ENCODE results near the gene AGO3.
"Not testable (repeated sequence)": the region's sequence is repeated elsewhere in the genome, so short reads cannot be mapped to it uniquely, and the experiment has no call there.

The AGO3 gene

DNA sequence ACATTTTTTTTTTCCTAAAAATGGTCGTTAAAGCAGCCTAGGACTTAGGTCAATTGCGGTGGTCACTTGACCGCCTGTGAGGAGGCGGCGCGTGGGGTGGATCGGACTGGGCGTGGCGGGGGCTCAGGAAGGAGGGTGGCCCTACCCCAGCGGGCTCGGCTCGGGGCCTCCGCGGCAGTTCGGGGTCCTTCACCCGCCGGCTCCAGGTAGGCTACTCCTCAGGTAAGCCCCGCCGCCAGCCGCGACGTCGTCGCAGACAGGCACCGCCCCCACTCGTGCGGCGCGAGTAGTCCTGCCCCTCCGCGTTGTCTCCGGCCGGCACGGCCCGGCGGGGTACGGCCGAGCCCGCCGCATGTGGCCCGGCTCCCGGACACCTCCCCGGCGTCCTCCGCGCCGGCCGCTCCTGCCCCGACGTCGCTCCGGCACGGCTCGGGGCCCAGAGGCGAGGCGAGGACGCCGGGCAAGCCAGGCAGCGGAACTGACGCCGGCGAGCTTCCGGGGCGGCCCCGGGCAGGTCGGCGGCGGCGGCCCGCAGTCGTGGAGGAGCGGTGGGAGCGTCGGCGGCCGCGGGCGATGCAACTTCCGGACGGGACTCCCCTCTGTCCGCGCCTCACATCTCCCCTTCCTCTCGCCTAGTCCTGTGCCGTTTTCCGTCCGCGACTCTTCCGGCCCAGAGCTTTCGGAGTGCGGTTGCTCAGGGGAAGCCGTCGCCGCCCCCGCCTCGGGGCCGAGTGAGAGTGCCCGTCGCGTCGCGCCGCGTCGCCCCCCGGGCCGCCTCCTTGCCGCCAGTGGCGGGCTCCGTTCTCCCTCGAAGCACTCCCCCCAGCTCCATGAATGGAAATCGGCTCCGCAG, at the start of gene AGO3:
Gene AGO3 (plus strand): TSS at position 513 of the 853 bp plus-strand sequence. CDS start 322 bp downstream, at position 835.
- peak; percentile 76 to 86 for DNase-seq (ENCODE audit: low read depth in 2 of 2)

DNA sequence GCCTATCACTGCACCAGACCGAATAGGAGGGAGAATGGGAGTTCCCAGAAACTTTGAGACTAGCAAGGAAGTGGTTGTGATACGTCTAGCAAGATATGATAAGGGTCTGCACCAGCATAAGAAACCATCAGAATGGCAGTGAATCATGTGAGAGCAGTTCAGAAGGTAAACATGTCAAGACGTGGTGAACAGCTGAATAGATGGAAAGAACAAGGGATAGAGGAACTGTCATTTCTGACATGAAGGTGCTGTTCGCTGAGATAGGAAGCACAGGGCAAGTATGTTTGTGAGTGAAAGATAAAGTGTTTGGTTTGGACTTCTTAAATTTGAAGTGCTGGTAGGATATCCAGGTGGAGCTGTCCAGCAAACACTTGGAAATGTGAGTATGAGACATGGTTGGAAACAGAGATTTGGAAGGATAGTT, 49.0 kb upstream of the AGO3 start:
- DNase-seq (ENCODE audit: low read depth in 2 of 2), result no peak

DNA sequence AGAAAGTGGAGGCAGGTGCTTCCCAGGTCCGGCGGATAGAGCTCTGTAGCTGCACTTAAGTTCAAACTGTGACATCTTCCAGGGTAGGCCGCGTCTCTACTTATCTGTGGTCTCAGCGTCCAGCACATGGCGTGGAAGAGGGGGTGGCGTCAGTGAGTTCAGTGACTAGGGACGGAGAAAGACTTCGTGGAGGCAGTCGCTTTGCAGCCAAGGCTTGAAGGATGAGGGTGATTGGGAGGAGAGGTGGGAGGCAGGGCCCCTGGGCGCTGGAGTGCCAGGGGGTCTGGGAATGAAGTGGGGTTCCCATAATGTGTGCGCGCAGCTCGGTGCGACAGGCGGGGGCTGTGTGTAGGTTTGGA, 48.3 kb upstream of the AGO3 start:
- peak in 1 of 2 experiments; percentile 1 for DNase-seq (ENCODE audit: low read depth in 2 of 2)

DNA sequence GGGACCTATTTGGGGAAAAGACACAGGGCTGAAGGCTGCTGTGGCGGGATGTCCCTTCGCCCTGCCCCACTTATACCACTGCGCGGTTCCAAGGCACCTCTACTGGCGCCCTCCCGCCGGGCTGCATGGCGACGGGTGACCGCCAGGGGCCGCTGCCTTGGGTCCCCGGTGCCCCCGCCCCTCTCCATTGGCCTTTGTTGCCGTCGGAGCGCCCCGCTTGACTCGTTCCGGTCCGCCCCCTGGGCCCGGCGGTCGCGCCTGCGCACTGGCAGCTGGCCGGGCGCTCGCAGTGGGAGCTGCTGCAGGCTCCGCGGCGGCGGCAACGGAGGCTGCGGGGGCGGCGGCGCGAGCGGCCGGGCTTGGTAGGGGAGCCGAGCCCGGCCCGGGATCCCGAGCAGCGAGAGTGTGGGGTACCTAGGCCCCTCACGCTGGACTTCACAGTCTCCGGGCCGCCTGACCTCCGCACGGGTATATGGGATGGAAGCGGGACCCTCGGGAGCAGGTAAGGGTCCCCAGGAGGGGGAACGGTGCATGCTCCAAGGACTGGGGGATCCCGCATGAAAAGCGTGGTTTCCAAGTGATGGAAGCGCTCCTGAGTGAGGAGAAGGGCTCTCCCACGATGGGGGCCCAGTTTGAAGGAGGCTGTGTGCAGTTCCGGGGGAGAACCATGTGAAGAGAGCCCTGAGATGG, 47.8 kb upstream of the AGO3 start, which contains the start of gene AGO1:
Gene AGO1 (plus strand): TSS at position 265 of the 690 bp plus-strand sequence. CDS start 213 bp downstream, at position 478.
- peak; percentile 93 to 94 for DNase-seq (ENCODE audit: low read depth in 2 of 2)

DNA sequence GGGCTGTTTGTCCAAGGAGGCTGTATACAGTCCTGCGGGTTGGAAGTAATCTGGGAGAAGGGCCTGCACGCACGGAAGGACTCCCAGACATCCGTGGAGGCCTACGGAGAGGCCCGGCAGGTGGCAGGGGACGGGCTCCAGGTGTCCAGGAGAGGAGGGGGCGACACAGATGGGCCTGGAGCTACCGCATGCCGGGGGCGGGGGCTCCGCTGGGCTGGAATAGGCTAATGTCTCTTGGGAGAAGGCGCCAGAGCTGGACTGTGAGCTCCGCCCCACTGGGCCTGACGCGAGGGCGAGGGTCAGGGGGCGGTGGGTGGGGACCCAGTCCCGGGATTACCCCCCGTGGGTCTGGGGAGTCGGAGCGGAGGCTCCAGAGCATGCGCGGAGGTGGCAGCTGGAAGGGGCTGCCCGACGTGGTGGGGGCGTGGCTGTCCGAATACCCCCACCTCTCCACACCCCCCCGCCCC, 47.2 kb upstream of the AGO3 start:
- DNase-seq (ENCODE audit: low read depth in 2 of 2), result peak; percentile 10 to 36

DNA sequence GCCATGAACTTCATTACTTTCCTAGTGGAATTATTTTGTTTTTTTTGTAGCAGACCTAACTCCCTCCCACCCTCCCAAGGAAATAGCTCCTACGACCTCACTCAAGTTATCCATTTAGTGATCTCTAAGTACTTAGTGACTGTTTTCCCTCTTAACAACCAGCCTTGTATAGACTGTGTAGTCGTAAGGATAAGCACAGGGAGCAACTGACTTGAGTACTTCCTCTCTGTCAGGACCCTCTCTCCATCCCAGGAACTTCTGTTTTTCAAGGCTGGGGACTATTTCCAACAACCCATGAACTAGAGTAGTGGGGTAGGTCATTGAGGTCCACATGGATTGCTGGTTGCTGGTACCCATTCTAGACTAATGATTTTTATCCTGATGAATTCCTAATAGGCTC, 46.0 kb upstream of the AGO3 start:
- DNase-seq (ENCODE audit: low read depth in 2 of 2), result no peak

DNA sequence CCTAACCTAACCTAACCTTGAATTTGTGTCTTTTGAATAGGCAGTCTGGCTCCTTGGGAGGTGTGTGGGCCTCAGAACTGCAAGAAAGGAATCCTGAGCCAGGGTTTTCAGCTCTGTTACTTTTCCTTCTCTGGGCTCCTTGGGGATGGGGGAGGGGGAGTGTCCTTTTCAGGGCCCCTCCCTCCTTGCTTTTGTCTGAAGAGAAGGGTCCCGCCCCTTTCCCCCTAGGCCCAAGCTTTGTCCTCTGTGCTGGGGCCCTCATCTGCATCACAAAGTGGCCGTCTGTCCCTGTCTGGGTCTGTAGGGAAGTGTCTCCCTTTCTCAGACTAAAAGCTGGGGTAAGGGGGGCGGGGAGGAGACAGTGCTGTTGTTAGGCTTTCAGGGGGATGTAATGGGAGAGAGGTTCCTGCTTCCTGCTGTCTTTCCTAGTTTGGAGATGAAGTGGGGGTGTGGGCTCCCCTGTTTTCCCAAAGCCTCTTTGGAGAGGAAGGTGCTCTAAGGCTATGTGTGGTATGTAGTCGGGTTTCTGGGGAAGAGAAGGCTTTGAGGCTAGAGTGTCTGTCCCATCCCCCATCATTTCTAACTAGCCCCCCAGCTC, 44.8 kb upstream of the AGO3 start:
- no peak for DNase-seq (ENCODE audit: low read depth in 2 of 2)

DNA sequence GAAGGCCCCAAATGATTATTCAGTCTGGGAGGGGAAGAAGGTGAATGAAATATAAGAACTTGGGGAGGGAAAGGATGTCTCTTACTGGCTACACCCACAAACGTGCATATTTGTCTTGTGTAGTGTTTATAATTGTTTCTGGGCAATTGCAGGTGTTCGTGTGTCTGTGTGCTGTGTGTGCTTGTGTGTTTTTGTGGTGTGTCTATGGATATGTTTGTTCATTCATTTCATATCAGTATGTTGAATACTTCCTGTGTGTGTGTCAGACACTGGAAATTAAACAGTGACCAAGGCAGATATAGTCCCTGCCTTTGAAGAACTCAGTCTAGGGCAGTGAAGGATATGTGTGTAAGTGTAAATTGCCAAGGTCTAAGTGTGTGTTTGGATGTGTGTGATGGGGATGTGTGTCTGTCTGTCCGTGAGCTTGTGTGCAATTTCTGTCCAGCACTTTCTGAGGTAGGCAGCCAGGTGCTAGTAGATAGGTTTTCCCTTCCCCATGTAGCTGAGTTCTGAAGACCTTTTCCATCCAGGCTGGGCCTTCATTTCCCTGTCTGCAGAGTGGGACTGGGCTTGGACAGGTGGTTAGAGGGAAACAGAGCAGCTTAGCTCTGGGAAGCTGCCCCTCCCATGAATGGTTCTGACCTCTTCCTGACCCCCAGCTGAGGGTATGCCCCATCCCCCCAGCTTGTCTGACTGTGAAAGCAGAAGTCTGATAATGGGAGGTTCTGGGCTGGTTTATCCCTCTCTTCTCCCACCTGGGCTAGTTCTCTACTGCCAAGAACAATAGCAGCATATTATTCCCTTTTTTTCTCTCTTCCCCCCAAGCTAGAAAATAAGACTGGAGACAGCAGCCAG, 44.1 kb upstream of the AGO3 start:
- no peak for DNase-seq (ENCODE audit: low read depth in 2 of 2)

DNA sequence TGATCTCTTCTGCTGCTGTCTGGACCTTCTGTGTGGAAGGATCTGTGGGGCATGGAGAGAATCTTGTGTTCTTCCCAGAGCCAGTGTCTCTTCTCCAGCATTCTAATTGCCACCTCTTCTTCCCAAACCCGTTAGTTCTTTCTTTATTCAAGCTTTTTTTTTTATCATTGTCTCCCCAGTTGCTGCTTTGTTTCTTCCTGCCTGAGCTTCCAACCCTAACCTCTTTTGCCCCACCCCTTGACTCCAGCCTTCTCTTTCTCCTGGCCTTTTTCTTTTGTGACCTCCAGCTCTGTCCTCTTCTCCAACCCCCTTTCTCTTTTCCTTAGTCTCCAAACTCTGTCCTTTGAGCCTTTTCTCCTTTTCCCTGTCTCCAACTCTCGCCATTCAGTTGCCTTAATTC, 43.4 kb upstream of the AGO3 start:
- DNase-seq (ENCODE audit: low read depth in 2 of 2), result no peak

DNA sequence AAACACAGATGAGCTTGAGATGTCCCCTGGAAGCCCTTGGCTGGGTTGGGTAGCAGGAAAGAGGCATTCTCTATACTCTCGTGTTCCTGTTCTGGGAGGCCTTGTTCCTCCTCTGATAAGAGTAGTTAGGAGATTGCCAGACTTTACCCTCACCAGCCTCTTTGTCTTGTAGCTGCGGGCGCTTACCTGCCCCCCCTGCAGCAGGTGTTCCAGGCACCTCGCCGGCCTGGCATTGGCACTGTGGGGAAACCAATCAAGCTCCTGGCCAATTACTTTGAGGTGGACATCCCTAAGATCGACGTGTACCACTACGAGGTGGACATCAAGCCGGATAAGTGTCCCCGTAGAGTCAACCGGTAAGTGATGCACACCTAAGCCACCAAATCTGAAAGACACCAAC, 42.6 kb upstream of the AGO3 start:
- no peak for DNase-seq (ENCODE audit: low read depth in 2 of 2)

DNA sequence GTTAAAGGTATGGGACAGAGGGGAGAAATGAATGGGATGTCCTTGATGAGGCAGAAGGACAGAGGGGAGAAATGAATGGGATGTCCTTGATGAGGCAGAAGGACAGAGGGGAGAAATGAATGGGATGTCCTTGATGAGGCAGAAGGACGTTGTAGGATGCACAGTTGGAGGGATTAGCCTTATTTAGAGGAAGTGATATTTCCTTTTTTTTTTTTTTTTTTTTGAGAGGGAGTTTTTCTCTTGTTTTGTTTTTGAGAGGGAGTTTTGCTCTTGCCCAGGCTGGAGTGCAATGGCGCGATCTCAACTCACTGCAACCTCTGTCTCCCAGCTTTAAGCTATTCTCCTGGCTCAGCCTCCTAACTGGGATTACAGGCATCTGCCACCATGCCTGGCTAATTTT, 41.9 kb upstream of the AGO3 start:
- not testable (repeated sequence) for DNase-seq (ENCODE audit: low read depth in 2 of 2)

DNA sequence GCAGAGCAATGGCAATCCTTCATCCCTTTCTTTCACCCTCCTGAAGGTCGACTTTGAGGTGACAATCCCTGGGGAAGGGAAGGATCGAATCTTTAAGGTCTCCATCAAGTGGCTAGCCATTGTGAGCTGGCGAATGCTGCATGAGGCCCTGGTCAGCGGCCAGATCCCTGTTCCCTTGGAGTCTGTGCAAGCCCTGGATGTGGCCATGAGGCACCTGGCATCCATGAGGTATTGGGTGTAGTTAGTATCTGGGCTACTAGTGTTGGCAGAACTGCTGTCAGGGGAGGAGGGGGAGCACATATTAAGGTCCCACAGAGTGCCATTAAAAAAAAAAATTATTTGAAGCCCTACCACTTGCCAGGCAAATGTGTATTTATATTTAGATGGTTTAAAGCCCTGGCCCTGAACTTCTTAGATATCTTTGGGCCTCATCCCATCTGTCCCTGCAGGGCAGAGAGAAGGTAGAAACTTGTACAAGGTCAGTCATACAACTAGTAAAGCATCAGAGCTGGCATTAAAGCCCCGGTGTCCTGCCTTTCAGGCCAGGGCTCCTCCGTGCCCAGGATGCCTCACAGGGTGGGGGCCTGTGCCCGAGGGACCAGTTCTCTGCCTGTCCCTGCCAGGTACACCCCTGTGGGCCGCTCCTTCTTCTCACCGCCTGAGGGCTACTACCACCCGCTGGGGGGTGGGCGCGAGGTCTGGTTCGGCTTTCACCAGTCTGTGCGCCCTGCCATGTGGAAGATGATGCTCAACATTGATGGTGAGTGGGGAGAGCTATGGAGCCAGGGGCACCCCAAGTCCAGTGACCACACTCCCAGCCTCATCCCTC, 37.6 kb upstream of the AGO3 start:
- DNase-seq (ENCODE audit: low read depth in 2 of 2), result no peak

DNA sequence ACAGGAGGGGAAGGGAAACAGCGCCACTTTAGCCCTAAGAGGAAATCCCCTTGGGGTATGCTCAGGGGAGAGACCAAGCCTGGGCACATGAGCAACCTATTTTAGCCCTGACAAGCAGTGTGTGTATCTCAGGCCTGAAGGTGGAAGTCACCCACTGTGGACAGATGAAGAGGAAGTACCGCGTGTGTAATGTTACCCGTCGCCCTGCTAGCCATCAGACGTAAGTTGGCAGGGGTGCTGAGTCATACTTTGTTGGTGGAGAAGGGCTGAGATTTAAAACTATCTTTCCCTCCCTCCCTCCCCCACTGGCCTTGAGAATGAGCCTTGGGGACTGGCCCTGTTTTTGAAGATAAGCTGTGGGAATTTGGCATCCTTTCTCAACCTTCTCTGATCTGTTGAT, 36.7 kb upstream of the AGO3 start:
- no peak for DNase-seq (ENCODE audit: low read depth in 2 of 2)

DNA sequence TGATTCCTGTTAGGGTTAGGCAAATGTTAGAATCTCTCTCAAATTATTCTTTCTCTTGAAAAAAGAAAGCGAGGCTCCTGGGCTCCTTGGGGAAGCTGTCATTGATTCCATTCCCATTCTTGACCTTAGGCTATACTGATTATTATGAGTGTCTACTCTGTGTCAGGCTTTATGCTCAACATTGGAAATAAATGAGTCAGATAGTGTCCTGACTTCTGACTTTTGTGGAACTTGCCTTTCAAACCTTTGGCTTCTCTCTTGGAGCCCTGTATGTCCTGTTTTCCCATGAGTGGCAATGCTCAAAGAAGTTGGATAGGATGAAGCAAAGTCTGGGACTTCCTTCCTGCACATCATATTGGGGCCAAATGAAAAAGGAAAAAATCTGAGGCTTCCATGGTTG, 36.2 kb upstream of the AGO3 start:
- DNase-seq (ENCODE audit: low read depth in 2 of 2), result no peak

DNA sequence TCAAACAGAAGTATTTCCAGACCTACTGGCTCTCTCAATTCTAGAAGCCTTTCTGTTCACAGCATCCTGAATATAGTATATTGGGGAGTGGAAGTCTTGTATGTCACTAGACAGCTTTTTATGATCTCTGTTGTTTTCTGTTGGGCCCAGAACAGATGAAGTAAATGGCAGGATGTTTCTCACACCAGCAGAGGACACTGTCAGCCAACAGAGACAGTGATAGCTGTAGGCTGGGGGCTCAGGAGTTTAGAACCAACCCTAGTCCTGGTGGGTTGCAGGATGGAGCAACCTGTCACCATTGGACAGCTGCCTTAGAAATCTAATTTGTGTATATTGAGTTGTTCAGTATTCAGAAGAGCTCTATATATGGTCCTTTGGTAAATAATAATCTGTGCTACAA, 31.0 kb upstream of the AGO3 start:
- DNase-seq (ENCODE audit: low read depth in 2 of 2), result no peak

DNA sequence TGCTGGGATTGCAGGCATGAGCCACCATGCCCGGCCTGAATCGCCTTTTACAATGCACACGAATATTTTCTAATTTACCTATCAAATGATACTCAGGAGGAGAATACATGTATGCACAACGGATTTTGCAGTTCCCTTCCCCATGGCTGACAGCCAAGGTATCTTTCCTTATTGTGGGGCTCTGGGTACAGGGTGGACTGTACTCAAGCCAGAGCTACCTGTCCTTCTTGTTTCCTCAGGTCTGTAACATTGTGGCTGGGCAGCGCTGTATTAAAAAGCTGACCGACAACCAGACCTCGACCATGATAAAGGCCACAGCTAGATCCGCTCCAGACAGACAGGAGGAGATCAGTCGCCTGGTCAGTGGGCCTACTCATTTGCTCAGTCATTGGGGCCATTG, 29.7 kb upstream of the AGO3 start:
- DNase-seq (ENCODE audit: low read depth in 2 of 2), result no peak

DNA sequence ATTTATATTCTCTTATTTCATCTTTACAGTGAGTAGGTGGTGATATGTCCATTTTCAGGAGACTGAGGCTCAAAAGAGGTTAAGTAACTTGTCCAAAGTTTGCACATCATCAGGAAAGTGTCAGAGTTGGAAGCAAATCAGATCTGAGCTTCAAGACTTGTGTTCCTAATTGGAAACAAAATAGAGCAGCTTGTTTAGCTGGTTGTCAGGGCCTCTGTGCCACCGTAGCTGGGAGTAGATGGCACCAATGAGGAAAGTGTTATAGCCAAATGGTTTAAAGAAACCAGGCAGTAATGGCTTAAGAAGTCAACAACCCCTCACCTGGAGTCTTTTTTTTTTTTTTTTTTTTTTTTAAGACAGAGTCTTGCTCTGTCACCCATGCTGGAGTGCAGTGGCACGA, 28.2 kb upstream of the AGO3 start:
- DNase-seq (ENCODE audit: low read depth in 2 of 2), result no peak

DNA sequence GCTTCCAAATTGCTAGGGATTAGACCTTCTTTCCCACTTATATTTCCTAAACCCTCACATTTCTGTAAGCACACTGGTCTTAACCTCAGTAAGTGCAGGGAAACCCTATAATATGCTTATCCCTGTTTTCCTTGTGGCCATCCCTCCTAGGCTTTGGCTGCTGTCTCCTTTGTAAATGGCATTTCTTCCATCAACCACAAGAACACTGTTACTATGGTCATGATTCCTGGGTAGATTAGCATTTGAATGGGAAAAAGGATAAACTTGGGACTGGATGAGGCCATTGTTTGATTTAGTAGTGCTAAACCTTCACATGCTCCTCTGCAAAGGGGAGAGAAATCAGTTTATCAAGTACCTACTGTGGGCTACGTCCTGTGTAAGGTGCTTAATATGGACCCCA, 16.2 kb upstream of the AGO3 start:
- no peak for DNase-seq (ENCODE audit: low read depth in 2 of 2)

DNA sequence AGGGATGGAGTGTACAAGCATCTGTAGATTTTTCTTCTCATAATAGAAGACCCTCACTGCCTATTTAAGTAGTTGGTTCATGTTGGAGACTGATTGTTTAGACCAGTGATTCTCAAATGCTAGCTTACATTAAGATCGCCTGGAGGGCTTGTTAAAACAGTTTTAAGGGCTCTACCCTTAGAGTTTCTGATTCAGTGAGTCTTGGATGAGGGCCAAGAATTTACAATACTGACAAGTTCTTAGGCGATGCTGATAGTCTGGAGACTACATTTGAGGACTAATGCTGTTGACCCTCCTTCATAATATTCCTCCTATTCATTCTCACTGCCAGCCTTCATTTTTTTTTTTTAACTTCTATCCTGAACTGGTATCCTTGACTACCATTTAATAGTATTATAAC, 15.2 kb upstream of the AGO3 start:
- no peak for DNase-seq (ENCODE audit: low read depth in 2 of 2)

DNA sequence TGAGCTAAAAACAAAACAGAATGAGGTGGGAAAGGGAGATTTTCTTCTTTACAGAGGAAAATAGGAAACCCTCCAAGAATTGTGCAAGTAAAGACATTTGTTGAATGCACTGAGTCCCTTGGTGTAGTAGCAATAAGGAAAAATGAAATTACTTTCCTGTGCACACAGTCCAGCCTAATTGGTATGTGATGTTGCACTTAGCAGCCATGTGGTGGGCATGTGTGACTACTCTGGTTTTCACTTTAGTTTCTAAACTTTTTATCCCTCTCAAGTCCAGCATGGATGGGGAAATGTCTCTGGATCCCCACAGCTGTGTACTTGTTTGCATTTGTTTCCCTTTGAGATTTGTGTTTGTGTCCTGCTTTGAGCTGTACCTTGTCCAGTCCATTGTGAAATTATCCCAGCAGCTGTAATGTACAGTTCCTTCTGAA, 7.1 kb upstream of the AGO3 start:
- no peak for DNase-seq (ENCODE audit: low read depth in 2 of 2)

DNA sequence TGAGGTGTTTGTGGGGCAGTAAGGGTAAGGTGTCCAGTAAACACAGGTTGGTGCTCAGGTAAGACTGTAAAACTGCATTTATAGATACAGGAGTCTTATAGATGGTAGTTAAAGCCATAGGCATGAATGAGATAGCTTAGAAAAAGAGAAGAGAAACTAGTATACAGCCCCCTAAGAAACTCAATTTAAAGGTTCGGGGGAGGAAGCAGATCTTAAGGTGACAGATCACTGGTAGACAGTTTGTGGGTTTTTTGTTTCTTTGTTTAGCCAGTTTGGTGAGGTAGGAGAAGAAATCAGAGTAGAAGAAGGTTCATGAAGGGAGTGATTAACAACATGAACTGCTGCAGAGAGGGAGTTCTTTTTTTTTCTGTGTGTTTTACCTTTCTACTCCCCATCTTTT, 6.1 kb upstream of the AGO3 start:
- no peak for DNase-seq (ENCODE audit: low read depth in 2 of 2)

All from stimulated activated CD4-positive, alpha-beta T cell treated with anti-CD3 and anti-CD28 coated beads, Interleukin-12 subunit alpha, Interleukin-12 subunit beta, amount 100 ng/mL, for 24 hours (primary cell).